CD4-positive, alpha-beta T cell (primary cell): Measurements from ENCODE around the gene HIBADH. TPM values are rescaled to one million over a fixed set of nuclear protein-coding genes. Genes with fewer than 3 reads are reported as not detected.

Experiments used
- ATAC-seq: fragments of 200-7000 bp; cut with Tn5 transposase; one replicate; pipeline ENCODE4 v1.10.0; 2022; ENCODE audit warnings: mild to moderate bottlenecking; ENCODE audit not compliant: poor library complexity
- CTCF ChIA-PET: fragments of 350-600 bp; sonication (Branson Sonifier 250); formaldehyde crosslinking; loops from one replicate; lab custom pipeline; 2021; ENCODE audit warnings: antibody characterized with exemption, inconsistent platforms; lab: Charles Lee
- POLR2A ChIA-PET: fragments of 350-600 bp; sonication (Branson Sonifier 250); formaldehyde crosslinking; loops from one replicate; lab custom pipeline; 2021; ENCODE audit warnings: antibody characterized with exemption, inconsistent platforms; lab: Charles Lee
- DNase-seq, 14 experiments: peaks; one replicate each; pipeline ENCODE4 v3.0.0-alpha.2; 2013 to 2020; ENCODE audit warnings: mixed read lengths in 2 of 14
- H3K27ac ChIP-seq, 2 donors: one replicate each; pipeline versions ENCODE4 v1.5.1 to v1.7.0; 2013; ENCODE audit warnings: low read length in 2 of 2, low read depth in 1 of 2, mild to moderate bottlenecking in 1 of 2
- H3K27me3 ChIP-seq, 2 experiments: 1 replicate in 1 of 2; 2 replicates in 1 of 2; pipeline versions ENCODE4 v1.6.1 to v1.7.0; 2013; ENCODE audit warnings: low read length in 2 of 2, control low read depth in 1 of 2, mild to moderate bottlenecking in 1 of 2, moderate library complexity in 1 of 2; ENCODE audit not compliant: insufficient read depth in 2 of 2, control insufficient read depth in 1 of 2
- H3K36me3 ChIP-seq: one replicate; pipeline ENCODE4 v1.6.1; 2013; ENCODE audit warnings: low read length, control low read depth; ENCODE audit not compliant: insufficient read depth
- H3K4me1 ChIP-seq: one replicate; pipeline ENCODE4 v1.6.1; 2013; ENCODE audit warnings: low read length, control low read depth; ENCODE audit not compliant: insufficient read depth
- H3K4me3 ChIP-seq: one replicate; pipeline ENCODE4 v1.5.1; 2013; ENCODE audit warnings: mild to moderate bottlenecking, low read length, moderate library complexity
- H3K9me3 ChIP-seq, 2 experiments: 1 replicate in 1 of 2; 2 replicates in 1 of 2; pipeline versions ENCODE4 v1.6.1 to v1.7.0; 2013; ENCODE audit warnings: low read length in 2 of 2, mild to moderate bottlenecking in 2 of 2, control low read depth in 1 of 2, moderate library complexity in 1 of 2; ENCODE audit not compliant: control insufficient read depth in 1 of 2, insufficient read depth in 1 of 2
- H3K27ac Mint-ChIP-seq: one replicate; pipeline ENCODE4 v1.8.0; 2020; ENCODE audit warnings: mixed read lengths
- H3K27me3 Mint-ChIP-seq: one replicate; pipeline ENCODE4 v1.8.0; 2021; ENCODE audit warnings: mixed read lengths
- H3K36me3 Mint-ChIP-seq: one replicate; pipeline ENCODE4 v1.8.0; 2021; ENCODE audit warnings: low read depth, mixed read lengths
- H3K4me1 Mint-ChIP-seq: one replicate; pipeline ENCODE4 v1.8.0; 2021; ENCODE audit warnings: low read depth, mixed read lengths
- H3K4me3 Mint-ChIP-seq: one replicate; pipeline ENCODE4 v1.8.0; 2020; ENCODE audit warnings: mild to moderate bottlenecking, mixed read lengths
- H3K9me3 Mint-ChIP-seq: one replicate; pipeline ENCODE4 v1.8.0; 2020; ENCODE audit warnings: mixed read lengths
- CTCF ChIP-seq: fragments of 200-600 bp; IDR thresholded peaks from one replicate; pipeline ENCODE4 v1.8.0; 2022; ENCODE audit warnings: antibody characterized with exemption, mild to moderate bottlenecking
- intact Hi-C, 2 experiments: fragments of 100-400 bp; cut with DNase I in 1 of 2; cut with micrococcal nuclease in 1 of 2; formaldehyde crosslinking; loops; one replicate each; pipeline versions ENCODE4 v1.15.1 to v1.9.0; 2023 to 2025; cut with DNase I, micrococcal nuclease
- total RNA-seq, 174 experiments: library from RNA in 2 of 174; stranded (reverse) in 2 of 174; gene quantifications; one replicate each; pipeline ENCODE4 v1.2.3 and lab custom pipeline; 2021 to 2026

The HIBADH gene
- total RNA-seq, 2 experiments from 2014 or later: 6.3 to 8.4 TPM

GRCh38 chr7:27569106-27569505 is 93.6 kb downstream of the HIBADH start:
- Mint-ChIP-seq H3K9me3 (no peaks in the 10 kb centered on the region), H3K36me3 (peaks cover 44% of the 10 kb centered on the region), H3K27me3 (no peaks in the 10 kb centered on the region), H3K27ac (no peak overlapping the region), H3K4me1 (no peaks in the 10 kb centered on the region), H3K4me3 (no peak overlapping the region)
- Histone ChIP-seq H3K27me3 (no peaks in the 10 kb centered on the region), H3K27ac (no peak overlapping the region), H3K4me3 (no peak overlapping the region), H3K36me3 (no peaks in the 10 kb centered on the region), H3K9me3 (no peaks in the 10 kb centered on the region), H3K4me1 (no peaks in the 10 kb centered on the region)
- CTCF ChIA-PET: no interaction called here
- no peak for TF ChIP-seq CTCF
- intact Hi-C loops: no loop called here
- no peak for ATAC-seq
- POLR2A ChIA-PET: no interaction called here
- no peak for DNase-seq

GRCh38 chr7:27567266-27567665 is 95.4 kb downstream of the HIBADH start:
- H3K27ac Mint-ChIP-seq: no peak overlapping the region

GRCh38 chr7:27564881-27565482 is 97.7 kb downstream of the HIBADH start:
- CTCF ChIA-PET: interaction anchor here (0.6 kb wide), 1 partner anchor 741 kb away, joined by 3 read pairs; no protein-coding TSS in a partner anchor
- TF ChIP-seq CTCF: no peak

More at GRCh38 chr7:27567266-27567665, 95.4 kb downstream of the HIBADH start:
- intact Hi-C loops: no loop called here
- H3K27ac ChIP-seq: no peak overlapping the region
- H3K4me3 ChIP-seq: no peak overlapping the region
- no peak for ATAC-seq
- H3K4me1 ChIP-seq: no peaks in the 10 kb centered on the region
- CTCF ChIA-PET: no interaction called here
- TF ChIP-seq CTCF: no peak
- peaks cover 0 to 5% of the 10 kb centered on the region in 2 experiments for H3K9me3 ChIP-seq
- H3K36me3 ChIP-seq: no peaks in the 10 kb centered on the region
- H3K36me3 Mint-ChIP-seq: peaks cover 42% of the 10 kb centered on the region
- H3K4me1 Mint-ChIP-seq: no peaks in the 10 kb centered on the region
- no peak overlapping the region for H3K4me3 Mint-ChIP-seq
- POLR2A ChIA-PET: no interaction called here
- no peaks in the 10 kb centered on the region for H3K27me3 ChIP-seq
- no peak for DNase-seq
- peaks cover 3% of the 10 kb centered on the region for H3K9me3 Mint-ChIP-seq
- no peaks in the 10 kb centered on the region for H3K27me3 Mint-ChIP-seq

More at GRCh38 chr7:27564881-27565482, 97.7 kb downstream of the HIBADH start:
- DNase-seq (no peak), ATAC-seq (no peak)
- H3K4me1 Mint-ChIP-seq: no peaks in the 10 kb centered on the region
- no peaks in the 10 kb centered on the region for H3K27me3 Mint-ChIP-seq
- intact Hi-C loops: loop anchor here in 1 of 2 experiments (5.0 kb wide), 1 partner anchor 533 kb away; no protein-coding TSS in a partner anchor
- no peaks in the 10 kb centered on the region for H3K4me1 ChIP-seq
- H3K36me3 Mint-ChIP-seq: peaks cover 28% of the 10 kb centered on the region
- no peak overlapping the region for H3K27ac Mint-ChIP-seq
- POLR2A ChIA-PET: no interaction called here
- no peaks in the 10 kb centered on the region for H3K36me3 ChIP-seq
- H3K9me3 ChIP-seq: peaks cover 0 to 5% of the 10 kb centered on the region in 2 experiments
- H3K27ac ChIP-seq: no peak overlapping the region
- H3K4me3 ChIP-seq: no peak overlapping the region
- H3K4me3 Mint-ChIP-seq: no peak overlapping the region
- H3K9me3 Mint-ChIP-seq: peaks cover 3% of the 10 kb centered on the region
- H3K27me3 ChIP-seq: no peaks in the 10 kb centered on the region
